Kidney glomerular epithelial cell (primary cell): ENCODE data around the gene ADSS2.
A peak's percentile ranks its signal among the peaks of the same experiment; 100 is the strongest.
"Not testable (repeated sequence)": the region's sequence is repeated elsewhere in the genome, so short reads cannot be mapped to it uniquely, and the experiment has no call there.

Source experiments
- DNase-seq: peaks from one replicate; lab custom pipeline; 2025; lab: John Stamatoyannopoulos, UW

Gene ADSS2

DNA sequence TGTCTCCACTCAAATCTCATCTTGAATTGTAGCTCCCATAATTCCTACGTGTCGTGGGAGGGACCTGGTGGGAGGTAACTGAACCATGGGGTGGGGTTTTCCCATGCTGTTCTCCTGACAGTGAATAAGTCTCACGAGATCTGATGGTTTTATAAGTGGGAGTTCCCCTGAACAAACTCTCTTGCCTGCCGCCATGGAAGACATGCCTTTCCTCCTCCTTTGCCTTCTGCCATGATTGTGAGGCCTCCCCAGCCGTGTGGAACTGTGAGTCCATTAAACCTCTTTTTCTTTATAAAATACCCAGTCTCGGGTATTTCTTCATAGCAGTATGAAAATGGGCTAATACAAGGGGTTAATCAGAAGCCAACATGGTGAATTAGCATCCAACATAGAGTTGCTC lies 86.4 kb downstream of the ADSS2 start:
- not testable (repeated sequence) for DNase-seq

DNA sequence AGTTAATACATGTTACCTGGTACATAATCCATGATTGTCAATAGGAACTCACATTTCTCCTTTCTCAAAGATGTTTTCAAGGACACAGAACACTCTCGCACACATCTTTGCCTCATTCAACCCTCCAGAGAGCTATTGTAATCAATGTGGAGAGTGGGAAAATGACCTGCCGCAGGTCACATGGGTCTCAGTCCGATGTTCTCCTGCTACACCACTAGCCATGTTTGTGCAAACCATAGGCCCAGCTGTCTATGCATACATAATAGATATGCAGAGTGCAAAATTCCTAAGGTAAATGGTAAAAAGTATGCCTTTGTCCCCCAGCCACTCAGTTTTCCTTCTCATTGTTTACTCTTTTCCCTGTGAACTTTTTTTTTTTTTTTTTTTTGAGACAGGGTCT lies 89.2 kb downstream of the ADSS2 start:
- no peak for DNase-seq

GRCh38 chr1:244361764-244362473 lies 89.8 kb downstream of the ADSS2 start:
- peak; percentile 92 for DNase-seq
